ENCODE results near the gene IFITM2.
"Not testable (repeated sequence)": the region's sequence is repeated elsewhere in the genome, so short reads cannot be mapped to it uniquely, and the experiment has no call there.

IFITM2 gene

DNA sequence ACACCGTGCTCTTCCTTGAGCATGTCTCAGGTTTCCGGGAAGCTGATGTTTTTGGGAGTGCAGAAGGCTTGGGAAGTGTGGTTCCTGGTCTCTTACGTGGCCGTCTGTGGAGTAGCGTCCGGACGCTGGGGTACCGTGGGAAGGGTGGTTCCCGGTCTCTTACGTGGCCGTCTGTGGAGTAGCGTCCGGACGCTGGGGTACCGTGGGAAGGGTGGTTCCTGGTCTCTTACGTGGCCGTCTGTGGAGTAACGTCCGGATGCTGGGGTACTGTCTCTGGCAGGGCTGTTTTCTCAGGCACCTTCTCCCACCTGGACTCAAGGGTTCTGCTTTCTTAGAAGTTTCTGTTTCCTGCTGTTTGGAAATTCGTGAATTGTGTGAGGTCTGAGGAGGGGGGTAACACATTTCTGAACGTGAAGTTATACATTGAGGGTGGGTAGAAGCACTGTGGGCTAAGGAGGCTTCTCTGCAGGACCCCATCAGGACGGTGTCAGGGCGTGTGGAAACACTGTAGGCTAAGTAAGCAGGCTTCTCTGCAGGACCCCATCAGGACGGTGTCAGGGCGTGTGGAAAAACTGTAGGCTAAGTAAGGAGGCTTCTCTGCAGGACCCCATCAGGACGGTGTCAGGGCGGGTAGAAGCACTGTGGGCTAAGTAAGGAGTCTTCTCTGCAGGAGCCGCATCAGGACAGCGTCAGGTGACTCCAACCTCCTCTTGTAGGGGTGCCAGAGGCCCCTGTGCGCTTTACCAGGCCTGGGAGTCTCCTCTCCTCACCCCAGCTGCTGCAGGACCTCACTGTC is 18.4 kb downstream of the IFITM2 start:
- no peak for DNase-seq (ENCODE audit: extremely low spot score)
- ChIA-PET POLR2A (no interaction called here), CTCF (no interaction called here)
- TF ChIP-seq ARNT (IDR thresholded peaks at IDR 0.05) (no peak), HDGF (IDR thresholded peaks at IDR 0.05; ENCODE audit: borderline replicate concordance) (no peak), PKNOX1 (IDR thresholded peaks at IDR 0.05) (no peak), FOXA1 (IDR thresholded peaks at IDR 0.05) (no peak), ZNF384 (IDR thresholded peaks at IDR 0.05) (no peak), BHLHE40 (IDR thresholded peaks at IDR 0.05; ENCODE audit: borderline replicate concordance) (no peak), ELF4 (IDR thresholded peaks at IDR 0.05) (no peak), LEF1 (IDR thresholded peaks at IDR 0.05; ENCODE audit: borderline replicate concordance) (no peak), CTBP1 (IDR thresholded peaks at IDR 0.05; ENCODE audit: borderline replicate concordance) (no peak), NFRKB (IDR thresholded peaks at IDR 0.05) (no peak), FOXM1 (IDR thresholded peaks at IDR 0.05; ENCODE audit: borderline replicate concordance) (no peak), FOXK2 (IDR thresholded peaks at IDR 0.05) (no peak), SUZ12 (IDR thresholded peaks at IDR 0.05) (no peak), L3MBTL2 (conservative IDR thresholded peaks at IDR 0.05) (no peak), SP1 (IDR thresholded peaks at IDR 0.05) (no peak), TARDBP (IDR thresholded peaks at IDR 0.05) (no peak)

GRCh38 chr11:326592-326841 is 18.9 kb downstream of the IFITM2 start:
- POLR2A ChIA-PET, result no interaction called here
- no peak for TF ChIP-seq ZNF384 (IDR thresholded peaks at IDR 0.05)
- TF ChIP-seq ELF4 (IDR thresholded peaks at IDR 0.05), result no peak
- no peak for TF ChIP-seq PKNOX1 (IDR thresholded peaks at IDR 0.05)
- TF ChIP-seq ARNT (IDR thresholded peaks at IDR 0.05), result no peak
- no peak for TF ChIP-seq SUZ12 (IDR thresholded peaks at IDR 0.05)
- TF ChIP-seq TARDBP (IDR thresholded peaks at IDR 0.05), result no peak
- TF ChIP-seq FOXA1 (IDR thresholded peaks at IDR 0.05), result no peak
- TF ChIP-seq NFRKB (IDR thresholded peaks at IDR 0.05), result no peak
- TF ChIP-seq HDGF (IDR thresholded peaks at IDR 0.05; ENCODE audit: borderline replicate concordance), result no peak
- no peak for TF ChIP-seq BHLHE40 (IDR thresholded peaks at IDR 0.05; ENCODE audit: borderline replicate concordance)
- CTCF ChIA-PET, result no interaction called here
- DNase-seq (ENCODE audit: extremely low spot score), result no peak

- CTCF ChIA-PET, result interaction anchor here (0.6 kb wide), 1 partner anchor 17 kb away, joined by 3 read pairs; no protein-coding TSS in a partner anchor
- POLR2A ChIA-PET, result interaction anchor here (1.2 kb wide), 1 partner anchor 28 kb away, joined by 5 read pairs; no protein-coding TSS in a partner anchor
- no peak for TF ChIP-seq SUZ12 (IDR thresholded peaks at IDR 0.05)
- no peak for TF ChIP-seq FOXA1 (IDR thresholded peaks at IDR 0.05)
- TF ChIP-seq HDGF (IDR thresholded peaks at IDR 0.05; ENCODE audit: borderline replicate concordance), result no peak
- TF ChIP-seq NFRKB (IDR thresholded peaks at IDR 0.05), result no peak
- TF ChIP-seq ARNT (IDR thresholded peaks at IDR 0.05), result no peak
- no peak for TF ChIP-seq L3MBTL2 (conservative IDR thresholded peaks at IDR 0.05)
- no peak for TF ChIP-seq CTBP1 (IDR thresholded peaks at IDR 0.05; ENCODE audit: borderline replicate concordance)
- TF ChIP-seq TARDBP (IDR thresholded peaks at IDR 0.05), result no peak
- no peak for TF ChIP-seq ZNF384 (IDR thresholded peaks at IDR 0.05)
- no peak for TF ChIP-seq LEF1 (IDR thresholded peaks at IDR 0.05; ENCODE audit: borderline replicate concordance)
- no peak for TF ChIP-seq BHLHE40 (IDR thresholded peaks at IDR 0.05; ENCODE audit: borderline replicate concordance)
- TF ChIP-seq FOXK2 (IDR thresholded peaks at IDR 0.05), result no peak
- no peak for TF ChIP-seq SP1 (IDR thresholded peaks at IDR 0.05)
- no peak for DNase-seq (ENCODE audit: extremely low spot score)
Measured at GRCh38 chr11:326842-327580, 19.4 kb downstream of the IFITM2 start.

DNA sequence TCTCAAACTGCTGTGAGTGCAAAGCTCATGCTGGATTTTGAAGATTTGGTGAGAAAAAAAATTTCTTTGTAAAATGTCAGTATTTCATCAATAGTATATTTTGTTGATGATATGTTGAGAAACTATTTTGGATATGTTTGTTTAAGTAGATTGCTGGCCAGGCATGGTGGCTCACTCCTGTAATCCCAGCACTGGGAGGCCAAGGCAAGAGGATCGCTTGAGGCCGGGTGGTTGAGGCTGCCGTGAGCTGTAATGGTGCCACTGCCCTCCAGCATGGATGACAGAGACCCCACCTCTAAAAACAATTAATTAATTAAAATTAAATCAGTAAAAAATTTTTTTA is 19.9 kb downstream of the IFITM2 start:
- no peak for TF ChIP-seq HDGF (IDR thresholded peaks at IDR 0.05; ENCODE audit: borderline replicate concordance)
- TF ChIP-seq TARDBP (IDR thresholded peaks at IDR 0.05), result no peak
- TF ChIP-seq PKNOX1 (IDR thresholded peaks at IDR 0.05), result no peak
- no peak for TF ChIP-seq FOXK2 (IDR thresholded peaks at IDR 0.05)
- TF ChIP-seq BHLHE40 (IDR thresholded peaks at IDR 0.05; ENCODE audit: borderline replicate concordance), result no peak
- no peak for TF ChIP-seq FOXM1 (IDR thresholded peaks at IDR 0.05; ENCODE audit: borderline replicate concordance)
- no peak for TF ChIP-seq SP1 (IDR thresholded peaks at IDR 0.05)
- TF ChIP-seq NFRKB (IDR thresholded peaks at IDR 0.05), result no peak
- TF ChIP-seq ELF4 (IDR thresholded peaks at IDR 0.05), result no peak
- TF ChIP-seq SUZ12 (IDR thresholded peaks at IDR 0.05), result no peak
- no peak for TF ChIP-seq ARNT (IDR thresholded peaks at IDR 0.05)
- no peak for TF ChIP-seq L3MBTL2 (conservative IDR thresholded peaks at IDR 0.05)
- TF ChIP-seq CTBP1 (IDR thresholded peaks at IDR 0.05; ENCODE audit: borderline replicate concordance), result no peak
- no peak for TF ChIP-seq LEF1 (IDR thresholded peaks at IDR 0.05; ENCODE audit: borderline replicate concordance)
- TF ChIP-seq ZNF384 (IDR thresholded peaks at IDR 0.05), result no peak
- no peak for TF ChIP-seq FOXA1 (IDR thresholded peaks at IDR 0.05)
- POLR2A ChIA-PET, result interaction anchor here (1.2 kb wide), 1 partner anchor 28 kb away, joined by 5 read pairs; no protein-coding TSS in a partner anchor

DNA sequence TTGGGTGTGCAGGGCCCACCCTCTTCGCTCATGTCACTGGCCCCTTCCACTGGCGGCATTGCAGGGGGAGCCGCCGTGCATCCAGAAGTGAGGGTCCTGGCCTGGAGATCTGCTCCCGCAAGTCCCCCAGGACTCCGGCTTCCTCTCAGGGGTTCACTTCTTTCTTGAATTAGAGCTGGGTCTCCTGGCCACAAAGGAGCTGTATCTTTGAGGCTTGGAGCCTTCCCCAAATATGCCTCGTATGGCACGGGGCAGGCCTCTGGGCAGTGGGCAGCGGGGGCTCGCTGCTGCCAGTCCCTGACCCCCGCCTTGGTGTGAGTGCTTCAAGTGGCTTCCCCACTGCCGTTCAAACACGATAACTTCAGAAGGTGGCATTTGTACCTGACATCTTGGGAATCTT is 20.4 kb downstream of the IFITM2 start:
- DNase-seq (ENCODE audit: extremely low spot score), result no peak
- TF ChIP-seq FOXM1 (IDR thresholded peaks at IDR 0.05; ENCODE audit: borderline replicate concordance) (no peak), FOXK2 (IDR thresholded peaks at IDR 0.05) (no peak), FOXA1 (IDR thresholded peaks at IDR 0.05) (no peak), TARDBP (IDR thresholded peaks at IDR 0.05) (no peak), LEF1 (IDR thresholded peaks at IDR 0.05; ENCODE audit: borderline replicate concordance) (no peak), L3MBTL2 (conservative IDR thresholded peaks at IDR 0.05) (no peak), CTBP1 (IDR thresholded peaks at IDR 0.05; ENCODE audit: borderline replicate concordance) (no peak), BHLHE40 (IDR thresholded peaks at IDR 0.05; ENCODE audit: borderline replicate concordance) (no peak), ELF4 (IDR thresholded peaks at IDR 0.05) (no peak), NFRKB (IDR thresholded peaks at IDR 0.05) (no peak), HDGF (IDR thresholded peaks at IDR 0.05; ENCODE audit: borderline replicate concordance) (no peak), ARNT (IDR thresholded peaks at IDR 0.05) (no peak)
- CTCF ChIA-PET, result no interaction called here
- POLR2A ChIA-PET, result interaction anchor here (1.2 kb wide), 1 partner anchor 27 kb away, joined by 5 read pairs; no protein-coding TSS in a partner anchor

More for the DNA sequence above, 19.9 kb downstream of the IFITM2 start:
- CTCF ChIA-PET, result interaction anchor here (0.6 kb wide), 1 partner anchor 18 kb away, joined by 3 read pairs; no protein-coding TSS in a partner anchor
- no peak for DNase-seq (ENCODE audit: extremely low spot score)

- ChIA-PET CTCF (interaction anchor here (1.6 kb wide), 1 partner anchor 20 kb away, joined by 3 read pairs; no protein-coding TSS in a partner anchor), POLR2A (interaction anchor here (1.2 to 1.6 kb wide), 3 partner anchors 11 to 207 kb away, joined by 4 to 5 read pairs (median 5); partner anchors contain the start of gene HRAS)
- not testable (repeated sequence) for DNase-seq (ENCODE audit: extremely low spot score)
Measured at GRCh38 chr11:328516-329100, 21.0 kb downstream of the IFITM2 start.

Measured in HEK293T (cell line).